ENCODE results near the gene FCHO2.

DNA sequence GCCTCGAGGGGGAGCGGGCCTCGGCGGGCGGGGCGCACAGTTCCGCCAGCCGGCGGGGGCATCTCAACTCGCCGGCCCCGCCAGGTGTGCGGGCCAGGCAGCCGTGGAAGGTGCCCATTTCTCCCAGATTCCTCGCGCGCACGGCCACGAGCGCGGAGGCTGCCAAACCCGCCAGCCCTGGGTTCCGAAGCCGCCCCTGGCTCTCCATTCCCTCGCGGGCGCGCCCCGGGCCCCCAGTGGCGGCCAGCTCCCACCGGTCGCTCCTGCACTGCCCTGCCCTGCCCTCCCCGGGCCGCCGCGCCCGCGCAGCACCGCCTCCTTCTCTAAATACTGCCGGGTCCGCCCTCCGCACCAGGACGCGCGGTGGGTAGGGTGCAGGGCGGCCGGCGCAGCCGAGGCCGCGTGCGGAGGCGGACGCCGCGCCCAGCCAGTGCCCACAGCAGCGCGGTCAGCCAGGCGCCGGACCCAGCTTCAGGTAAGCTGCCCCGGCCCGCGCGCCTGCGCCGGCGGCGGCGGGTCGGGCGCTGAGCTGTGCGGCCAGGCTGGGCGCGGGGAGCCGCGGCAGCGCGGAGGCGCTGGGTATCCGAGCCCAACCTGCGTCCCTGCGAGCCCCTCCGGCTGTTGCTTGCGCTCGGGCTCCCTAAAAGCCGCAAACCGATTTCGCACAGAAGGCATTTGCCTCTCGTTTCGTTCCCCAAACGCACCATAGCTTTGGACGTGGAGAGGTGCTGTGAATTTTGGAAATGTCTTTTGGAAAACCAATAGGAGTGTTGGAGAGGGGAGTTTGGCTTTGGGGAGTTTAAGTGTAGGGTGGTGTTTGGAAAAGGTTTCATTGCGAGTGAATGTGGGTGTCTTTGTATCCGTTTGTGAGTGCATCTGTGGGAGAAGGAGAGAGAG lies 164.6 kb downstream of the FCHO2 start, which contains the start of gene TMEM171:
- no peak for TF ChIP-seq GATA3 (IDR thresholded peaks at IDR 0.05; ENCODE audit: low read depth, low read length)
- TF ChIP-seq GATA2 (IDR thresholded peaks at IDR 0.05; ENCODE audit: low read depth, low read length) = no peak
